ENCODE results near the gene CDK5RAP3. TPM values are rescaled to one million over a fixed set of nuclear protein-coding genes. Genes with fewer than 3 reads are reported as not detected.

CDK5RAP3 gene
- total RNA-seq, 1 experiment from 2014 or later: 149 TPM

DNA sequence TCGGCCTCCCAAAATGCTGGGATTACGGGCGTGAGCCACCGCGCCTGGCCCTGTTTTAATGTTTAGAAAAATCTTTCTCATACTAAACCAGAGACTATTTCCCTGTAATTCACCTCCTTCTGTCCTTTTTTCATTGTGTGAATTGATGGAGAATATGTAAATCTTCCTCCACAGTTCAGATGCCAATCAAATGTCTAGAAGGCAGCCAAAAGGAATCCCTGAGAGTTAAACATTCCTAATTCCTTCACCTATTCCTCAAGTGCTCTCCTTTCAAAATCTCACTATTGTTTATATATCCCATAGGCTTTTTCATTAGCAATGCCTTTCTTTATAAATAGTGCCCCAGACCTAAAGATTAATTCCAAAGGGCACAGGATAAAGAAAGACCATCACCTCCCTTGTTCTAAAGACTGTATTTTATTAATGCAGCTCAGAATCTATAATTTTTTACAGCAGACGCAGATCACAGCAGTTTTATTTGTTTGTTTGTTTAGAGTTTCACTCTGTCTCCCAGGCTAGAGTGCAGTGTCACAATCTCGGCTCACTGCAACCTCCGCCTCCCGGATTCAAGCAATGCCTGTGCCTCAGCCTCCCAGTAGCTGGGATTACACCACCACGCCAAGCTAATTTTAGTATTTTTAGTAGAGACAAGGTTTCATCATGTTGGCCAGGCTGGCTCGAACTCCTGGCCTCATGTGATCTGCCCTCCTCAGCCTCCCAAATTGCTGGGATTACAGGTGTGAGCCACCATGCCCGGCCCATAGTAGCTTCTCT is 36.2 kb downstream of the CDK5RAP3 start:
- no peak overlapping the region for H3K4me3 Mint-ChIP-seq
- Histone ChIP-seq H3K18ac (ENCODE audit: insufficient read length, low read depth, low read length) (no peak overlapping the region), H3K4me2 (ENCODE audit: insufficient read depth, insufficient read length, low read length) (no peak overlapping the region), H3K4me1 (ENCODE audit: insufficient read depth, low read length) (peaks cover 17% of the 10 kb centered on the region; the same call in 1 of the 2 replicates), H2BK120ac (ENCODE audit: low read depth, low read length, poor library complexity, severe bottlenecking) (no peak overlapping the region), H3K9me3 (ENCODE audit: control insufficient read depth, low read depth, low read length) (no peaks in the 10 kb centered on the region), H3K9ac (ENCODE audit: extremely low read depth, insufficient read length, low read length) (no peak overlapping the region), H4K20me1 (ENCODE audit: control insufficient read depth, insufficient read depth, insufficient read length) (no peaks in the 10 kb centered on the region), H3K27me3 (ENCODE audit: insufficient read depth, low read length) (no peaks in the 10 kb centered on the region), H3K14ac (ENCODE audit: insufficient read depth, low read length) (no peak overlapping the region), H2AK5ac (ENCODE audit: insufficient read length, low read length) (no peak overlapping the region), H2BK15ac (ENCODE audit: low read depth, low read length) (no peak overlapping the region), H3T11ph (ENCODE audit: low read length) (no peak overlapping the region), H2BK5ac (ENCODE audit: insufficient read length, low read length) (no peak overlapping the region), H3K56ac (ENCODE audit: insufficient read length, low read depth, low read length) (no peak overlapping the region), H2AFZ (ENCODE audit: low read length) (no peak overlapping the region), H4K5ac (ENCODE audit: insufficient read length, low read depth, low read length) (no peak overlapping the region), H3K27ac (ENCODE audit: insufficient read length, low read depth, low read length) (no peak overlapping the region), H2BK20ac (ENCODE audit: low read depth, low read length, poor library complexity, severe bottlenecking) (no peak overlapping the region), H3K79me1 (ENCODE audit: insufficient read depth, low read depth, low read length, poor library complexity, severe bottlenecking) (no peaks in the 10 kb centered on the region), H3K4ac (ENCODE audit: low read depth, low read length) (no peak overlapping the region), H3K23me2 (ENCODE audit: insufficient read length, low read depth, low read length, poor library complexity, severe bottlenecking) (peaks cover 8% of the 10 kb centered on the region), H2BK12ac (ENCODE audit: insufficient read length, low read depth, low read length) (no peak overlapping the region), H4K8ac (replicated peaks; ENCODE audit: insufficient read length, low read depth, low read length) (no peak overlapping the region), H3K23ac (ENCODE audit: insufficient read length, low read depth, low read length) (no peak overlapping the region), H4K91ac (ENCODE audit: insufficient read length, low read depth, low read length) (no peak overlapping the region), H3K79me2 (ENCODE audit: insufficient read depth, low read length) (no peaks in the 10 kb centered on the region)
- peaks cover 5% of the 10 kb centered on the region for H3K27me3 Mint-ChIP-seq (ENCODE audit: low read depth)
- peaks cover 50 to 54% of the 10 kb centered on the region in 2 experiments for H3K4me1 Mint-ChIP-seq
- H3K27ac Mint-ChIP-seq: peak overlapping the region in 1 of 3 experiments; percentile 39; a peak in 1 of 7 replicates
- TF ChIP-seq, protein P1, sequence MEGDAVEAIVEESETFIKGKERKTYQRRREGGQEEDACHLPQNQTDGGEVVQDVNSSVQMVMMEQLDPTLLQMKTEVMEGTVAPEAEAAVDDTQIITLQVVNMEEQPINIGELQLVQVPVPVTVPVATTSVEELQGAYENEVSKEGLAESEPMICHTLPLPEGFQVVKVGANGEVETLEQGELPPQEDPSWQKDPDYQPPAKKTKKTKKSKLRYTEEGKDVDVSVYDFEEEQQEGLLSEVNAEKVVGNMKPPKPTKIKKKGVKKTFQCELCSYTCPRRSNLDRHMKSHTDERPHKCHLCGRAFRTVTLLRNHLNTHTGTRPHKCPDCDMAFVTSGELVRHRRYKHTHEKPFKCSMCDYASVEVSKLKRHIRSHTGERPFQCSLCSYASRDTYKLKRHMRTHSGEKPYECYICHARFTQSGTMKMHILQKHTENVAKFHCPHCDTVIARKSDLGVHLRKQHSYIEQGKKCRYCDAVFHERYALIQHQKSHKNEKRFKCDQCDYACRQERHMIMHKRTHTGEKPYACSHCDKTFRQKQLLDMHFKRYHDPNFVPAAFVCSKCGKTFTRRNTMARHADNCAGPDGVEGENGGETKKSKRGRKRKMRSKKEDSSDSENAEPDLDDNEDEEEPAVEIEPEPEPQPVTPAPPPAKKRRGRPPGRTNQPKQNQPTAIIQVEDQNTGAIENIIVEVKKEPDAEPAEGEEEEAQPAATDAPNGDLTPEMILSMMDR (conservative IDR thresholded peaks at IDR 0.05): no peak
- peaks cover 0 to 3% of the 10 kb centered on the region in 2 experiments; a peak in 2 of 5 replicates for H3K9me3 Mint-ChIP-seq
- no peak for DNase-seq
- WGBS (ENCODE audit: extremely low coverage, insufficient read length, low lambda C conversion rate): no CpG with 5 or more reads among the region's 12 CpGs
- peaks cover 0 to 4% (median 0%) of the 10 kb centered on the region in 3 experiments; a peak in 2 of 7 replicates for H3K36me3 Mint-ChIP-seq (ENCODE audit: insufficient read depth in 1 of 3, low read depth in 3 of 3)
